ENCODE results near the gene TTLL11. TPM values are rescaled to one million over a fixed set of nuclear protein-coding genes. Genes with fewer than 3 reads are reported as not detected.
A peak's percentile ranks its signal among the peaks of the same experiment; 100 is the strongest.

The TTLL11 gene
- total RNA-seq, 1 donor from 2014 or later, result 6.9 TPM

DNA sequence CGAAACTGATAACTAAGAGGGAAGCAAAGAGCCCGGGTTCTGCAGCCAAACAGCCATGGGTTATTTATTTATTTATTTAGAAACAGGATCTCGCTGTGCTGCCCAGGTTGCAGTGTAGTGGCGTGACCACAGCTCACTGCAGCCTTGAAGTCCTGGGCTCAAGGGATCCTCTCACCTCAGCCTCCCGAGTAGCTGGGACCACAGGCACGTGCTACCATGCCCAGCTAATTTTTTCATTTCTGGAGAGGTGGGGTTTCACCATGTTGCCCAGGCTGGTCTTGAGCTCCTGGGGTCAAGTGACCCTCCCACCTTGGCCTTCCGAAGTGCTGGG is 42.4 kb upstream of the TTLL11 start:
- Histone ChIP-seq H3K4me2 (ENCODE audit: low read length) (no peak overlapping the region), H3K79me2 (ENCODE audit: insufficient read depth, low read length) (no peaks in the 10 kb centered on the region), H3K4me1 (ENCODE audit: insufficient read depth, low read length) (peaks cover 11% of the 10 kb centered on the region), H3K9me3 (ENCODE audit: insufficient read depth, low read depth, low read length) (no peaks in the 10 kb centered on the region), H4K20me1 (ENCODE audit: insufficient read depth, low read length) (no peaks in the 10 kb centered on the region), H2AFZ (ENCODE audit: low read depth, low read length) (no peak overlapping the region), H3K4me3 (ENCODE audit: insufficient read depth, low read depth, low read length) (no peak overlapping the region), H3K27ac (ENCODE audit: low read depth, low read length) (no peak overlapping the region), H3K36me3 (ENCODE audit: insufficient read depth, low read length) (no peaks in the 10 kb centered on the region), H3K9ac (ENCODE audit: low read length) (no peak overlapping the region), H3K27me3 (ENCODE audit: insufficient read depth, low read length) (peaks cover 2% of the 10 kb centered on the region)
- H3K36me3 Mint-ChIP-seq (ENCODE audit: low read depth, unreplicated experiment), result no peaks in the 10 kb centered on the region
- no peak for FAIRE-seq
- no peak overlapping the region for H3K27ac Mint-ChIP-seq (ENCODE audit: unreplicated experiment)
- H3K4me3 Mint-ChIP-seq (ENCODE audit: unreplicated experiment), result no peak overlapping the region
- DNase-seq (ENCODE audit: low read depth), result no peak
- TF ChIP-seq CTCF (IDR thresholded peaks at IDR 0.05; ENCODE audit: insufficient read depth, low read depth, low read length) (no peak), EZH2 (IDR thresholded peaks at IDR 0.05; ENCODE audit: insufficient read depth, low read length) (no peak)
- peaks cover 3% of the 10 kb centered on the region for H3K9me3 Mint-ChIP-seq (ENCODE audit: unreplicated experiment)
- peaks cover 15% of the 10 kb centered on the region for H3K27me3 Mint-ChIP-seq (ENCODE audit: low read depth, unreplicated experiment)
- peaks cover 11% of the 10 kb centered on the region for H3K4me1 Mint-ChIP-seq (ENCODE audit: low read depth, unreplicated experiment)

GRCh38 chr9:122134822-122135528 is 41.9 kb upstream of the TTLL11 start:
- Histone ChIP-seq H3K79me2 (ENCODE audit: insufficient read depth, low read length) (no peaks in the 10 kb centered on the region), H3K4me2 (ENCODE audit: low read length) (peak overlapping the region; percentile 57), H3K9me3 (ENCODE audit: insufficient read depth, low read depth, low read length) (no peaks in the 10 kb centered on the region), H3K4me1 (ENCODE audit: insufficient read depth, low read length) (peaks cover 11% of the 10 kb centered on the region), H3K27ac (ENCODE audit: low read depth, low read length) (no peak overlapping the region), H2AFZ (ENCODE audit: low read depth, low read length) (peak overlapping the region; percentile 17), H3K27me3 (ENCODE audit: insufficient read depth, low read length) (peaks cover 2% of the 10 kb centered on the region), H3K36me3 (ENCODE audit: insufficient read depth, low read length) (no peaks in the 10 kb centered on the region), H3K4me3 (ENCODE audit: insufficient read depth, low read depth, low read length) (no peak overlapping the region), H4K20me1 (ENCODE audit: insufficient read depth, low read length) (no peaks in the 10 kb centered on the region), H3K9ac (ENCODE audit: low read length) (no peak overlapping the region)
- Mint-ChIP-seq H3K27ac (ENCODE audit: unreplicated experiment) (peak overlapping the region; percentile 63), H3K27me3 (ENCODE audit: low read depth, unreplicated experiment) (peaks cover 16% of the 10 kb centered on the region), H3K4me1 (ENCODE audit: low read depth, unreplicated experiment) (peaks cover 11% of the 10 kb centered on the region), H3K9me3 (ENCODE audit: unreplicated experiment) (peaks cover 3% of the 10 kb centered on the region), H3K36me3 (ENCODE audit: low read depth, unreplicated experiment) (no peaks in the 10 kb centered on the region), H3K4me3 (ENCODE audit: unreplicated experiment) (peak overlapping the region; percentile 67)
- TF ChIP-seq EZH2 (IDR thresholded peaks at IDR 0.05; ENCODE audit: insufficient read depth, low read length) (no peak), CTCF (IDR thresholded peaks at IDR 0.05; ENCODE audit: insufficient read depth, low read depth, low read length) (no peak)
- no peak for DNase-seq (ENCODE audit: low read depth)
- FAIRE-seq, result no peak

DNA sequence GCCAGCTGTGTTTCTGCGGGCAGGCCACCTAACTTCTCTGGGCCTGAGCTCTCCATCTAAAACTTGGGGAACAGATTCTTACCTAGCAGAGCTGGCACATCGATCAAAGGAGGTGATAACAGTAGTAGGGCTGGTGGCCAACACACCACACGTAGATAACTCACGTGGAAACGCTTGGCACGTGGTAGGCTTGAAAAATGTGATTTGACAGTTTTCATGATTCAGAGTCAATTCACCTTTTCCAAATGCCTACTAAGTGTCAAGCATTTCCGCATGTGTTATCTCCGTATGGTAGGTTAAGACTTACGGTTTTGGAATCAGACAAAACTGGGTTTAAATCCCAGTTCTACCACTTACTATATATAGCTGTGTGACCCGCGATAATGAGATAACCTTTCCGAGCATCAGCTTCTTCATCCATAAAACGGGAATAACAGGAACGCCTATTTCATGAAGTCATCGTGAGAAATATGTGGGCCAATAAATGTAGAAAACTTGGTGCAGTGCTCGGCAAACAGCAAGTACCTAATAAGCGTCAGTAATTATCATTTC is 41.0 kb upstream of the TTLL11 start:
- Histone ChIP-seq H3K79me2 (ENCODE audit: insufficient read depth, low read length) (no peaks in the 10 kb centered on the region), H2AFZ (ENCODE audit: low read depth, low read length) (no peak overlapping the region), H3K4me1 (ENCODE audit: insufficient read depth, low read length) (peaks cover 11% of the 10 kb centered on the region), H3K9me3 (ENCODE audit: insufficient read depth, low read depth, low read length) (no peaks in the 10 kb centered on the region), H3K36me3 (ENCODE audit: insufficient read depth, low read length) (no peaks in the 10 kb centered on the region), H3K4me3 (ENCODE audit: insufficient read depth, low read depth, low read length) (no peak overlapping the region), H3K27ac (ENCODE audit: low read depth, low read length) (no peak overlapping the region), H3K27me3 (ENCODE audit: insufficient read depth, low read length) (peaks cover 2% of the 10 kb centered on the region), H3K9ac (ENCODE audit: low read length) (no peak overlapping the region), H3K4me2 (ENCODE audit: low read length) (no peak overlapping the region), H4K20me1 (ENCODE audit: insufficient read depth, low read length) (no peaks in the 10 kb centered on the region)
- H3K36me3 Mint-ChIP-seq (ENCODE audit: low read depth, unreplicated experiment), result no peaks in the 10 kb centered on the region
- no peak for FAIRE-seq
- H3K27me3 Mint-ChIP-seq (ENCODE audit: low read depth, unreplicated experiment), result peaks cover 25% of the 10 kb centered on the region
- peaks cover 3% of the 10 kb centered on the region for H3K9me3 Mint-ChIP-seq (ENCODE audit: unreplicated experiment)
- DNase-seq (ENCODE audit: low read depth), result no peak
- TF ChIP-seq EZH2 (IDR thresholded peaks at IDR 0.05; ENCODE audit: insufficient read depth, low read length) (no peak), CTCF (IDR thresholded peaks at IDR 0.05; ENCODE audit: insufficient read depth, low read depth, low read length) (no peak)
- H3K27ac Mint-ChIP-seq (ENCODE audit: unreplicated experiment), result no peak overlapping the region
- H3K4me1 Mint-ChIP-seq (ENCODE audit: low read depth, unreplicated experiment), result peaks cover 9% of the 10 kb centered on the region
- no peak overlapping the region for H3K4me3 Mint-ChIP-seq (ENCODE audit: unreplicated experiment)
